SK-N-SH (cell line): ENCODE results near the gene MATN1.

ENCODE experiments used
- CHD2 ChIP-seq: fragments of 150-350 bp; IDR thresholded peaks from 2 replicates; pipeline ENCODE4 v1.6.1; 2018; ENCODE audit warnings: low read length; ENCODE audit not compliant: partially characterized antibody
- ELF1 ChIP-seq: IDR thresholded peaks from 2 replicates; pipeline ENCODE4 v1.4.0; 2012
- EP300 ChIP-seq, 2 experiments: IDR thresholded peaks; 2 replicates each; pipeline versions ENCODE4 v1.4.0 to v1.6.1; 2012; ENCODE audit warnings: borderline replicate concordance in 1 of 2, low read depth in 1 of 2, low read length in 1 of 2
- EZH2phosphoT487 ChIP-seq: fragments of 200-600 bp; sonication (generic); IDR thresholded peaks from 2 replicates; pipeline ENCODE4 v1.6.1; 2017; ENCODE audit warnings: low read depth, mixed run types, mild to moderate bottlenecking, antibody characterized with exemption, moderate library complexity, borderline replicate concordance
- FOXM1 ChIP-seq: IDR thresholded peaks from 2 replicates; pipeline ENCODE4 v1.4.0; 2012; ENCODE audit warnings: low read depth, mild to moderate bottlenecking
- JUND ChIP-seq: IDR thresholded peaks from 2 replicates; pipeline ENCODE4 v1.4.0; 2012
- RAD21 ChIP-seq: IDR thresholded peaks from 2 replicates; pipeline ENCODE4 v1.6.1; 2012; ENCODE audit warnings: mild to moderate bottlenecking, low read length
- SMC3 ChIP-seq: IDR thresholded peaks from 2 replicates; pipeline ENCODE4 v1.6.1; 2012; ENCODE audit warnings: low read depth, low read length, improper control_type of control experiment
- YY1 ChIP-seq: IDR thresholded peaks from 2 replicates; pipeline ENCODE4 v1.4.0; 2012; ENCODE audit warnings: low read depth, mild to moderate bottlenecking
- TF ChIP-seq, protein P1 (sequence below): IDR thresholded peaks from 2 replicates; pipeline ENCODE4 v1.4.0; 2012; ENCODE audit warnings: low read depth, borderline replicate concordance
- TF ChIP-seq, protein P2 (sequence below): fragments of 200-600 bp; sonication (generic); IDR thresholded peaks from 2 replicates; pipeline ENCODE4 v1.6.1; 2017; ENCODE audit warnings: antibody characterized with exemption, mild to moderate bottlenecking, moderate library complexity
- TF ChIP-seq, protein P3 (sequence below): fragments of 150-350 bp; IDR thresholded peaks from 2 replicates; pipeline ENCODE4 v1.6.1; 2017; ENCODE audit warnings: antibody characterized with exemption, low read length, low read depth, borderline replicate concordance
- TF ChIP-seq, protein P4 (sequence below): IDR thresholded peaks from 2 replicates; pipeline ENCODE4 v1.6.1; 2012; ENCODE audit warnings: mild to moderate bottlenecking, low read depth, low read length, moderate library complexity

DNA sequence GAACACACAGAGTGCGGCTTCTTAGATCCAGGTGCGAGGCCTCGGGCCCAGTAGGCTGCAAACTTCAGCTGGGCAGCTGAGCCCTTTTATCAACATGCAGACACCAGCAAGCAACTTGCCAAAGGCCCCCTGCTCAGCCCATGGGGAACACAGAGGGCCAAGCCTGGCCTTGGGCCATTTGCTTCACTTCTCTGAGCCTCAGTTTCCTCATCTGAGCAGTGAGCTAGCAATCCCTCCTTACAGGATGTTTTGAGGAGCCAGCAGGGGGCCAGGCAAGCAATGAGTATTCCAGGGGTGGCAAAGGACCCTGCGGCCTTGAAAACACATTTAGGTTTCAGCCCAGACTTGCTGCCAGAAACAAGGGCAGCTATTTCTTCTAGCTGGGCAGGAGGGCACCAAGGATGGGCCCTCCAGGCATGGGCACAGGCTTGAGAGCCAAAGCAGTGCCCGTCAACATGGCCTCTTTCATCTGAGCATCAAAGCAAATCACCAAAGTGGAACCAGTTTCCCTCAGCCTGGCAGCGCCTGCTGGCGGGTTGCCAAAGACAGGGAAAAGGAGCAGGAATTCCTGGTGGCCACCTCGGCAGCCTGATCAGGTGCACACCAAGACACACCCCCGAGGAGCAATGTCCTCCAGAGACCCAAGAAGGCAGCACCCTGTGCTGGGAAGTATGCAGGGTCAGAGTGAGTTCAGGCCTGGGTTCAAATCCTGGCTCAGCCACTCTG is 1.4 kb downstream of the MATN1 start:
- TF ChIP-seq RAD21 (no peak), JUND (no peak), SMC3 (no peak), YY1 (no peak), CHD2 (no peak), EP300 (IDR thresholded peaks at IDR 0.05; ENCODE audit: borderline replicate concordance in 1 of 2, low read depth in 1 of 2, low read length in 1 of 2) (no peak), EZH2phosphoT487 (no peak), FOXM1 (no peak), ELF1 (no peak)
- TF ChIP-seq, protein P1, sequence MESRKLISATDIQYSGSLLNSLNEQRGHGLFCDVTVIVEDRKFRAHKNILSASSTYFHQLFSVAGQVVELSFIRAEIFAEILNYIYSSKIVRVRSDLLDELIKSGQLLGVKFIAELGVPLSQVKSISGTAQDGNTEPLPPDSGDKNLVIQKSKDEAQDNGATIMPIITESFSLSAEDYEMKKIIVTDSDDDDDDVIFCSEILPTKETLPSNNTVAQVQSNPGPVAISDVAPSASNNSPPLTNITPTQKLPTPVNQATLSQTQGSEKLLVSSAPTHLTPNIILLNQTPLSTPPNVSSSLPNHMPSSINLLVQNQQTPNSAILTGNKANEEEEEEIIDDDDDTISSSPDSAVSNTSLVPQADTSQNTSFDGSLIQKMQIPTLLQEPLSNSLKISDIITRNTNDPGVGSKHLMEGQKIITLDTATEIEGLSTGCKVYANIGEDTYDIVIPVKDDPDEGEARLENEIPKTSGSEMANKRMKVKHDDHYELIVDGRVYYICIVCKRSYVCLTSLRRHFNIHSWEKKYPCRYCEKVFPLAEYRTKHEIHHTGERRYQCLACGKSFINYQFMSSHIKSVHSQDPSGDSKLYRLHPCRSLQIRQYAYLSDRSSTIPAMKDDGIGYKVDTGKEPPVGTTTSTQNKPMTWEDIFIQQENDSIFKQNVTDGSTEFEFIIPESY, result no peak
- TF ChIP-seq, protein P2, sequence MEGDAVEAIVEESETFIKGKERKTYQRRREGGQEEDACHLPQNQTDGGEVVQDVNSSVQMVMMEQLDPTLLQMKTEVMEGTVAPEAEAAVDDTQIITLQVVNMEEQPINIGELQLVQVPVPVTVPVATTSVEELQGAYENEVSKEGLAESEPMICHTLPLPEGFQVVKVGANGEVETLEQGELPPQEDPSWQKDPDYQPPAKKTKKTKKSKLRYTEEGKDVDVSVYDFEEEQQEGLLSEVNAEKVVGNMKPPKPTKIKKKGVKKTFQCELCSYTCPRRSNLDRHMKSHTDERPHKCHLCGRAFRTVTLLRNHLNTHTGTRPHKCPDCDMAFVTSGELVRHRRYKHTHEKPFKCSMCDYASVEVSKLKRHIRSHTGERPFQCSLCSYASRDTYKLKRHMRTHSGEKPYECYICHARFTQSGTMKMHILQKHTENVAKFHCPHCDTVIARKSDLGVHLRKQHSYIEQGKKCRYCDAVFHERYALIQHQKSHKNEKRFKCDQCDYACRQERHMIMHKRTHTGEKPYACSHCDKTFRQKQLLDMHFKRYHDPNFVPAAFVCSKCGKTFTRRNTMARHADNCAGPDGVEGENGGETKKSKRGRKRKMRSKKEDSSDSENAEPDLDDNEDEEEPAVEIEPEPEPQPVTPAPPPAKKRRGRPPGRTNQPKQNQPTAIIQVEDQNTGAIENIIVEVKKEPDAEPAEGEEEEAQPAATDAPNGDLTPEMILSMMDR, result 0 out of 2 replicates have a peak, but pooled peaks have one; percentile 16
- TF ChIP-seq, protein P3, sequence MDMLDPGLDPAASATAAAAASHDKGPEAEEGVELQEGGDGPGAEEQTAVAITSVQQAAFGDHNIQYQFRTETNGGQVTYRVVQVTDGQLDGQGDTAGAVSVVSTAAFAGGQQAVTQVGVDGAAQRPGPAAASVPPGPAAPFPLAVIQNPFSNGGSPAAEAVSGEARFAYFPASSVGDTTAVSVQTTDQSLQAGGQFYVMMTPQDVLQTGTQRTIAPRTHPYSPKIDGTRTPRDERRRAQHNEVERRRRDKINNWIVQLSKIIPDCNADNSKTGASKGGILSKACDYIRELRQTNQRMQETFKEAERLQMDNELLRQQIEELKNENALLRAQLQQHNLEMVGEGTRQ, result no peak
- TF ChIP-seq, protein P4, sequence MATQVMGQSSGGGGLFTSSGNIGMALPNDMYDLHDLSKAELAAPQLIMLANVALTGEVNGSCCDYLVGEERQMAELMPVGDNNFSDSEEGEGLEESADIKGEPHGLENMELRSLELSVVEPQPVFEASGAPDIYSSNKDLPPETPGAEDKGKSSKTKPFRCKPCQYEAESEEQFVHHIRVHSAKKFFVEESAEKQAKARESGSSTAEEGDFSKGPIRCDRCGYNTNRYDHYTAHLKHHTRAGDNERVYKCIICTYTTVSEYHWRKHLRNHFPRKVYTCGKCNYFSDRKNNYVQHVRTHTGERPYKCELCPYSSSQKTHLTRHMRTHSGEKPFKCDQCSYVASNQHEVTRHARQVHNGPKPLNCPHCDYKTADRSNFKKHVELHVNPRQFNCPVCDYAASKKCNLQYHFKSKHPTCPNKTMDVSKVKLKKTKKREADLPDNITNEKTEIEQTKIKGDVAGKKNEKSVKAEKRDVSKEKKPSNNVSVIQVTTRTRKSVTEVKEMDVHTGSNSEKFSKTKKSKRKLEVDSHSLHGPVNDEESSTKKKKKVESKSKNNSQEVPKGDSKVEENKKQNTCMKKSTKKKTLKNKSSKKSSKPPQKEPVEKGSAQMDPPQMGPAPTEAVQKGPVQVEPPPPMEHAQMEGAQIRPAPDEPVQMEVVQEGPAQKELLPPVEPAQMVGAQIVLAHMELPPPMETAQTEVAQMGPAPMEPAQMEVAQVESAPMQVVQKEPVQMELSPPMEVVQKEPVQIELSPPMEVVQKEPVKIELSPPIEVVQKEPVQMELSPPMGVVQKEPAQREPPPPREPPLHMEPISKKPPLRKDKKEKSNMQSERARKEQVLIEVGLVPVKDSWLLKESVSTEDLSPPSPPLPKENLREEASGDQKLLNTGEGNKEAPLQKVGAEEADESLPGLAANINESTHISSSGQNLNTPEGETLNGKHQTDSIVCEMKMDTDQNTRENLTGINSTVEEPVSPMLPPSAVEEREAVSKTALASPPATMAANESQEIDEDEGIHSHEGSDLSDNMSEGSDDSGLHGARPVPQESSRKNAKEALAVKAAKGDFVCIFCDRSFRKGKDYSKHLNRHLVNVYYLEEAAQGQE, result no peak
